ENCODE measurements around the gene FRYL.

The FRYL gene

DNA sequence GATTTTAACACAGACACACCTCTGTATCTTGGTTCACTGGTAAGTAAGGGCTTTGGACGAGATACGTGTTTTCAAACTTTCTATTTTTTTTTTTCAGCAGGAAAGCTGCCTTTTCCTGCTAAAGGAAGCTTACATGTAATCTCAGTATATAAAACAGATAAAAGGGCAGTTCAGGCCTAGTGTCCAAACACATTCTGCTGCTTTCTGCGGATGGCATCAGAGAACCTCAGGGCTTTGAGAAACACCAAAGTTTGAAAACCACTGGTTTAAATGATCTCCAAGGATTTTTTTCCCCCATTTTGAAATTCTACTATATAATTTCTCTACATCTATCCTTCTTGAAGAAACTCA is 214.1 kb downstream of the FRYL start:
- H3K4me3 ChIP-seq (ENCODE audit: low read length, poor library complexity, severe bottlenecking), result no peak overlapping the region
- H3K9me2 ChIP-seq (replicated peaks; ENCODE audit: low read depth, low read length), result no peaks in the 10 kb centered on the region
- peaks cover 7% of the 10 kb centered on the region for H3K4me1 ChIP-seq (ENCODE audit: insufficient read depth, low read length, poor library complexity, severe bottlenecking)
- no peaks in the 10 kb centered on the region for H4K20me1 ChIP-seq (ENCODE audit: insufficient read depth, low read length, poor library complexity, severe bottlenecking)
- no peaks in the 10 kb centered on the region for H3K27me3 ChIP-seq (ENCODE audit: insufficient read depth, low read length, poor library complexity, severe bottlenecking)
- H3K9me3 ChIP-seq (ENCODE audit: insufficient read depth, low read depth, low read length), result no peaks in the 10 kb centered on the region
- TF ChIP-seq EZH2phosphoT487 (IDR thresholded peaks at IDR 0.05; ENCODE audit: borderline replicate concordance), result no peak
- TF ChIP-seq, protein P1, sequence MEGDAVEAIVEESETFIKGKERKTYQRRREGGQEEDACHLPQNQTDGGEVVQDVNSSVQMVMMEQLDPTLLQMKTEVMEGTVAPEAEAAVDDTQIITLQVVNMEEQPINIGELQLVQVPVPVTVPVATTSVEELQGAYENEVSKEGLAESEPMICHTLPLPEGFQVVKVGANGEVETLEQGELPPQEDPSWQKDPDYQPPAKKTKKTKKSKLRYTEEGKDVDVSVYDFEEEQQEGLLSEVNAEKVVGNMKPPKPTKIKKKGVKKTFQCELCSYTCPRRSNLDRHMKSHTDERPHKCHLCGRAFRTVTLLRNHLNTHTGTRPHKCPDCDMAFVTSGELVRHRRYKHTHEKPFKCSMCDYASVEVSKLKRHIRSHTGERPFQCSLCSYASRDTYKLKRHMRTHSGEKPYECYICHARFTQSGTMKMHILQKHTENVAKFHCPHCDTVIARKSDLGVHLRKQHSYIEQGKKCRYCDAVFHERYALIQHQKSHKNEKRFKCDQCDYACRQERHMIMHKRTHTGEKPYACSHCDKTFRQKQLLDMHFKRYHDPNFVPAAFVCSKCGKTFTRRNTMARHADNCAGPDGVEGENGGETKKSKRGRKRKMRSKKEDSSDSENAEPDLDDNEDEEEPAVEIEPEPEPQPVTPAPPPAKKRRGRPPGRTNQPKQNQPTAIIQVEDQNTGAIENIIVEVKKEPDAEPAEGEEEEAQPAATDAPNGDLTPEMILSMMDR (conservative IDR thresholded peaks at IDR 0.05; ENCODE audit: low read length), result no peak
- peaks cover 82% of the 10 kb centered on the region for H3K36me3 ChIP-seq (ENCODE audit: insufficient read depth, low read length)
- no peaks in the 10 kb centered on the region for H3K79me2 ChIP-seq (ENCODE audit: insufficient read depth, low read length)
- no peaks in the 10 kb centered on the region for H3F3A ChIP-seq (ENCODE audit: low read depth)
- no peak overlapping the region for H3K9ac ChIP-seq (ENCODE audit: low read depth, low read length, poor library complexity, severe bottlenecking)
- H2AFZ ChIP-seq (ENCODE audit: low read length), result no peak overlapping the region
- H3K4me2 ChIP-seq (ENCODE audit: low read depth, low read length, poor library complexity, severe bottlenecking), result no peak overlapping the region

DNA sequence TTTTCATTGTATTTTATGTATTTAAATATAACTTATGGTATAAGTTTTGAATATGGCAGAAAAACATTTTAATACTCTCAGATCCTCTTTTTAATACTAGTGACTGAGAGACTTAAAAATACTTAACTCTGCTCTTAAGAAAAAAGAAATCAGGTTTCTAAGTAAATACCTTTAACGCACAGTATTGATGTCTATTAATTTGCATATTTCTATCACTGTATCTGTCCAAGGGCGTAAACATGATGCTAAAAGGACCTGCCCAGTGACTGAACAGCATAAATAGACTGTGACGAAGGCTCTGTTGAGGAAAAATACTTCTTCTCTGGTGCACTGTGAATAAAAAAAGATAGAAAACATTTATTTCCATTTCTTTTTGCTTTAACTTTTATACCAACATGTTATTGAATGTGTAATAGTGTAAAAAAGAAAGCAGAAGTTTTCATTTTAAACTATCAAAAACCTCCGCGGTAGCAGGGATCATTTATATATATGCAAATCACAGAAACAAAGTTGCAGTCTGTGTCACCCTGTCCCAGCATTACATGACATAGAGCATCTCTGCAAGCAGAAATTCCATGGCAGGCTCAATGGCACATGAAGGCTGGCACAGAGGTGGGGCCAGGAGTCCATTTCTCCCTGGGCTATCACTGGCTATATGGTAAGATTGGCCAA is 214.6 kb downstream of the FRYL start:
- TF ChIP-seq EZH2phosphoT487 (IDR thresholded peaks at IDR 0.05; ENCODE audit: borderline replicate concordance), result no peak
- TF ChIP-seq, protein P1 (conservative IDR thresholded peaks at IDR 0.05; ENCODE audit: low read length), result no peak
- Histone ChIP-seq H3K9me2 (replicated peaks; ENCODE audit: low read depth, low read length) (no peaks in the 10 kb centered on the region), H3K36me3 (ENCODE audit: insufficient read depth, low read length) (peaks cover 82% of the 10 kb centered on the region)

DNA sequence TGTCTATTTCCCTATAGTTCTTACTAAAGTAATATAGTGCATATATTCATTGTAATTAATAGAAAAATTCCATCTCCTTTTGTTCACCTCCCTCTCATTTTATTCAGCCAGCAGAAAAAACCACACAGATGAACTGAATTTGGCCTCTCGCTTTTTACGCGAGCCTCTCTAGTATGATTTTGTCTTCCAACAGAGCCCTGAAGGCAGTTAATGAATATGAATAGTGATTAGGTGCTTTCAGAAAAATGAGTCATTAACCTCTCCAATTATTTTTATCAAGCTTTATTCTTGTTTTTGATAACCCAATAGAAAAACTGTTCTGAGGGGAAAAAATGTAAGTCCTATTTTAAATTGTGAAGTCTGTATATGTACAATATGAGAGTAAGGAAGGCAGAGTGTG is 215.9 kb downstream of the FRYL start:
- no peak for TF ChIP-seq EZH2phosphoT487 (IDR thresholded peaks at IDR 0.05; ENCODE audit: borderline replicate concordance)
- TF ChIP-seq, protein P1 (conservative IDR thresholded peaks at IDR 0.05; ENCODE audit: low read length), result no peak
- peaks cover 80% of the 10 kb centered on the region for H3K36me3 ChIP-seq (ENCODE audit: insufficient read depth, low read length)

More for the DNA sequence above, 214.6 kb downstream of the FRYL start:
- Histone ChIP-seq H3K4me3 (ENCODE audit: low read length, poor library complexity, severe bottlenecking) (no peak overlapping the region), H4K20me1 (ENCODE audit: insufficient read depth, low read length, poor library complexity, severe bottlenecking) (no peaks in the 10 kb centered on the region), H3K9me3 (ENCODE audit: insufficient read depth, low read depth, low read length) (no peaks in the 10 kb centered on the region), H2AFZ (ENCODE audit: low read length) (no peak overlapping the region), H3K27me3 (ENCODE audit: insufficient read depth, low read length, poor library complexity, severe bottlenecking) (no peaks in the 10 kb centered on the region), H3F3A (ENCODE audit: low read depth) (no peaks in the 10 kb centered on the region), H3K4me1 (ENCODE audit: insufficient read depth, low read length, poor library complexity, severe bottlenecking) (peaks cover 7% of the 10 kb centered on the region), H3K9ac (ENCODE audit: low read depth, low read length, poor library complexity, severe bottlenecking) (no peak overlapping the region), H3K4me2 (ENCODE audit: low read depth, low read length, poor library complexity, severe bottlenecking) (no peak overlapping the region), H3K79me2 (ENCODE audit: insufficient read depth, low read length) (no peaks in the 10 kb centered on the region)

More for the DNA sequence above, 215.9 kb downstream of the FRYL start:
- H3F3A ChIP-seq (ENCODE audit: low read depth), result no peaks in the 10 kb centered on the region
- H3K27me3 ChIP-seq (ENCODE audit: insufficient read depth, low read length, poor library complexity, severe bottlenecking), result no peaks in the 10 kb centered on the region
- no peaks in the 10 kb centered on the region for H3K9me3 ChIP-seq (ENCODE audit: insufficient read depth, low read depth, low read length)
- H3K4me3 ChIP-seq (ENCODE audit: low read length, poor library complexity, severe bottlenecking), result no peak overlapping the region
- no peaks in the 10 kb centered on the region for H3K9me2 ChIP-seq (replicated peaks; ENCODE audit: low read depth, low read length)
- H3K79me2 ChIP-seq (ENCODE audit: insufficient read depth, low read length), result no peaks in the 10 kb centered on the region
- H3K4me2 ChIP-seq (ENCODE audit: low read depth, low read length, poor library complexity, severe bottlenecking), result no peak overlapping the region
- H2AFZ ChIP-seq (ENCODE audit: low read length), result no peak overlapping the region
- H3K4me1 ChIP-seq (ENCODE audit: insufficient read depth, low read length, poor library complexity, severe bottlenecking), result peaks cover 7% of the 10 kb centered on the region
- H3K9ac ChIP-seq (ENCODE audit: low read depth, low read length, poor library complexity, severe bottlenecking), result no peak overlapping the region
- H4K20me1 ChIP-seq (ENCODE audit: insufficient read depth, low read length, poor library complexity, severe bottlenecking), result no peaks in the 10 kb centered on the region

All from Loucy (cell line).